Aorta (tissue), 5 donors: ENCODE data around the gene NCEH1. TPM values are rescaled to one million over a fixed set of nuclear protein-coding genes. Genes with fewer than 3 reads are reported as not detected.
"Not testable (repeated sequence)": the region's sequence is repeated elsewhere in the genome, so short reads cannot be mapped to it uniquely, and the experiment has no call there.

Experiments used
- ATAC-seq: fragments of 200-7000 bp; cut with Tn5 transposase; one replicate; pipeline ENCODE4 v1.9.1; 2022; ENCODE audit warnings: moderate library complexity; ENCODE audit not compliant: low FRiP score
- DNase-seq, 2 donors: peaks; one replicate each; pipeline ENCODE4 v3.0.0-alpha.2; 2020
- H3K27ac ChIP-seq, 2 donors: one replicate each; pipeline ENCODE4 v1.5.1; 2013; ENCODE audit warnings: low read length in 2 of 2, mild to moderate bottlenecking in 2 of 2, moderate library complexity in 2 of 2, control low read depth in 1 of 2, inconsistent platforms in 1 of 2, low read depth in 1 of 2
- H3K27me3 ChIP-seq, 2 donors: one replicate each; pipeline ENCODE4 v1.6.1; 2013; ENCODE audit warnings: control low read depth in 1 of 2, low read length in 1 of 2, mild to moderate bottlenecking in 1 of 2, moderate library complexity in 1 of 2; ENCODE audit not compliant: insufficient read depth in 2 of 2, control insufficient read depth in 1 of 2
- H3K36me3 ChIP-seq, 2 donors: one replicate each; pipeline ENCODE4 v1.6.1; 2013; ENCODE audit warnings: control low read depth in 1 of 2, low read length in 1 of 2, mild to moderate bottlenecking in 1 of 2; ENCODE audit not compliant: insufficient read depth in 2 of 2, control insufficient read depth in 1 of 2
- H3K4me1 ChIP-seq, 2 donors: one replicate each; pipeline ENCODE4 v1.6.1; 2013; ENCODE audit warnings: low read length in 2 of 2, control low read depth in 1 of 2, mild to moderate bottlenecking in 1 of 2, moderate library complexity in 1 of 2; ENCODE audit not compliant: insufficient read depth in 2 of 2, control insufficient read depth in 1 of 2
- H3K4me3 ChIP-seq, 2 donors: one replicate each; pipeline ENCODE4 v1.5.1; 2013; ENCODE audit warnings: low read length in 2 of 2, control low read depth in 1 of 2, mild to moderate bottlenecking in 1 of 2
- H3K9me3 ChIP-seq: one replicate; pipeline ENCODE4 v1.6.1; 2013; ENCODE audit warnings: mild to moderate bottlenecking, low read length; ENCODE audit not compliant: control insufficient read depth
- WGBS, 2 donors: extraction: QIAGEN DNeasy Blood & Tissue Kit; methylation state at CpG; one replicate each; pipeline ENCODE4 v1.1.7; 2013; 5-methylcytosine and 5-hydroxymethylcytosine counted together
- intact Hi-C, 2 donors: fragments of 100-400 bp; cut with DNase I; formaldehyde crosslinking; loops; one replicate each; pipeline versions ENCODE4 v1.14.2 to v1.15.0; 2022
- polyA plus RNA-seq, 2 donors: library from polyadenylated mRNA; stranded (reverse); fragments of 200-250 nt; gene quantifications; one replicate each; pipeline ENCODE4 v1.2.3, GENCODE V29; 2013
- total RNA-seq, 2 donors: library from RNA; stranded (reverse); fragmentation: NEBNext Ultra II Directional; extraction: Animal tissue kit (Norgen Biotek cat#: 25700); gene quantifications; one replicate each; pipeline ENCODE4 v1.2.1, GENCODE V29; 2021
- donor health status: healthy with polysubstance abuse.
- donor health status: Bipolar disorder and iron deficiency.
- donor health status: DM: no; HTN: no; CAD: no.
- donor health status: DM: no; HTN: no; CAD: no.
- donor health status: DM: yes; HTN: yes; CAD: no.

The NCEH1 gene
- total and polyA plus RNA-seq, 4 donors, result 2.3 to 12.5 (median 6.5) TPM

GRCh38 chr3:172709774-172710663 is 848 bp downstream of the NCEH1 start:
- DNase-seq (peak; percentile 65 to 80), ATAC-seq (peak; percentile 63)
- peak overlapping the region; percentile 96 to 97 for H3K27ac ChIP-seq
- intact Hi-C loops, result loop anchor here in 1 of 2 donors (5.0 kb wide), 1 partner anchor 37 kb away; no protein-coding TSS in a partner anchor
- 1% methylated on average over 17 of the region's 17 CpGs for WGBS, 2 donors
- H3K9me3 ChIP-seq, result no peaks in the 10 kb centered on the region
- H3K36me3 ChIP-seq, result no peaks in the 10 kb centered on the region
- peak overlapping the region; percentile 65 to 75 for H3K4me3 ChIP-seq
- H3K4me1 ChIP-seq, result peaks cover 2 to 6% of the 10 kb centered on the region in 2 donors
- no peaks in the 10 kb centered on the region for H3K27me3 ChIP-seq

GRCh38 chr3:172708921-172709773 is 1.7 kb downstream of the NCEH1 start:
- Histone ChIP-seq H3K9me3 (no peaks in the 10 kb centered on the region), H3K27ac (no peak overlapping the region), H3K36me3 (no peaks in the 10 kb centered on the region), H3K4me1 (peaks cover 2 to 6% of the 10 kb centered on the region in 2 donors), H3K4me3 (peak overlapping the region; percentile 24 to 65), H3K27me3 (no peaks in the 10 kb centered on the region)
- DNase-seq (no peak), ATAC-seq (no peak)
- intact Hi-C loops, result no loop called here
- 36 to 64% methylated on average over 2 of the region's 2 CpGs for WGBS, 2 donors

GRCh38 chr3:172707967-172708366 is 2.9 kb downstream of the NCEH1 start:
- no peak for ATAC-seq
- Histone ChIP-seq H3K36me3 (no peaks in the 10 kb centered on the region), H3K4me3 (no peak overlapping the region), H3K9me3 (no peaks in the 10 kb centered on the region), H3K27me3 (no peaks in the 10 kb centered on the region), H3K27ac (no peak overlapping the region), H3K4me1 (peaks cover 2 to 6% of the 10 kb centered on the region in 2 donors)
- WGBS, 2 donors, result 2 to 5% methylated on average over 1 of the region's 1 CpG
- intact Hi-C loops, result no loop called here
- DNase-seq, result no peak

GRCh38 chr3:172707030-172707429 is 3.8 kb downstream of the NCEH1 start:
- peaks cover 2 to 6% of the 10 kb centered on the region in 2 donors for H3K4me1 ChIP-seq
- no peak overlapping the region for H3K27ac ChIP-seq
- H3K36me3 ChIP-seq, result no peaks in the 10 kb centered on the region
- H3K4me3 ChIP-seq, result no peak overlapping the region
- ATAC-seq (no peak), DNase-seq (no peak)
- H3K27me3 ChIP-seq, result no peaks in the 10 kb centered on the region
- intact Hi-C loops, result no loop called here
- no peaks in the 10 kb centered on the region for H3K9me3 ChIP-seq
- 86 to 88% methylated on average over 2 of the region's 2 CpGs for WGBS, 2 donors

- no peak overlapping the region for H3K4me3 ChIP-seq
- no peaks in the 10 kb centered on the region for H3K9me3 ChIP-seq
- no peaks in the 10 kb centered on the region for H3K27me3 ChIP-seq
- ATAC-seq, result no peak
- DNase-seq, result no peak
- no peaks in the 10 kb centered on the region for H3K36me3 ChIP-seq
- H3K27ac ChIP-seq, result no peak overlapping the region
- peaks cover 2 to 6% of the 10 kb centered on the region in 2 donors for H3K4me1 ChIP-seq
- 90 to 93% methylated on average over 4 of the region's 4 CpGs for WGBS, 2 donors
- intact Hi-C loops, result no loop called here
Observed at GRCh38 chr3:172705170-172705569, 5.7 kb downstream of the NCEH1 start.

GRCh38 chr3:172704001-172704400 is 6.9 kb downstream of the NCEH1 start:
- intact Hi-C loops, result no loop called here
- ATAC-seq (no peak), DNase-seq (no peak)
- no peak overlapping the region for H3K4me3 ChIP-seq
- H3K9me3 ChIP-seq, result no peaks in the 10 kb centered on the region
- no peaks in the 10 kb centered on the region for H3K27me3 ChIP-seq
- 27 to 30% methylated on average over 1 of the region's 1 CpG for WGBS, 2 donors
- peaks cover 2 to 6% of the 10 kb centered on the region in 2 donors for H3K4me1 ChIP-seq
- no peak overlapping the region for H3K27ac ChIP-seq
- no peaks in the 10 kb centered on the region for H3K36me3 ChIP-seq

GRCh38 chr3:172702731-172703130 is 8.1 kb downstream of the NCEH1 start:
- DNase-seq, H3K4me1 ChIP-seq, intact Hi-C loops, H3K9me3 ChIP-seq, H3K27me3 ChIP-seq, H3K27ac ChIP-seq, H3K36me3 ChIP-seq, H3K4me3 ChIP-seq, ATAC-seq: not testable (repeated sequence)
- WGBS, 2 donors, result 84 to 87% methylated on average over 3 of the region's 3 CpGs

- no peak overlapping the region for H3K4me3 ChIP-seq
- DNase-seq, result no peak
- H3K9me3 ChIP-seq, result no peaks in the 10 kb centered on the region
- H3K27me3 ChIP-seq, result no peaks in the 10 kb centered on the region
- WGBS, 2 donors, result 91 to 94% methylated on average over 3 of the region's 3 CpGs
- H3K36me3 ChIP-seq, result no peaks in the 10 kb centered on the region
- no peak overlapping the region for H3K27ac ChIP-seq
- intact Hi-C loops, result no loop called here
- ATAC-seq, result no peak
- H3K4me1 ChIP-seq, result peaks cover 2% of the 10 kb centered on the region in 2 donors
Observed at GRCh38 chr3:172702256-172702655, 8.6 kb downstream of the NCEH1 start.
